ENCODE results near the gene KHDC4. TPM values are rescaled to one million over a fixed set of nuclear protein-coding genes. Genes with fewer than 3 reads are reported as not detected.

KHDC4 gene
- total RNA-seq, 1 donor from 2014 or later = 83.5 TPM

Other genes with a start within 250 kb of the KHDC4 start
- gene YY1AP1, start 245.6 kb downstream of the KHDC4 start, total RNA-seq = 65.8 and 67.9 TPM in 2 replicates
- gene DAP3, start 245.3 kb downstream of the KHDC4 start, total RNA-seq = 172 and 187 TPM in 2 replicates
- 56.2 and 68.3 TPM in 2 replicates for gene GON4L, start 77.2 kb downstream of the KHDC4 start, total RNA-seq
- gene SYT11, start 74.8 kb downstream of the KHDC4 start, total RNA-seq = 22.3 and 23.3 TPM in 2 replicates
- 20.0 and 27.0 TPM in 2 replicates for gene RIT1, start 23.1 kb downstream of the KHDC4 start, total RNA-seq
- gene RXFP4, start 7.2 kb upstream of the KHDC4 start, total RNA-seq = not detected in 2 replicates
- gene ARHGEF2, start 44.1 kb upstream of the KHDC4 start, total RNA-seq = 211 and 216 TPM in 2 replicates
- gene SSR2, start 86.5 kb upstream of the KHDC4 start, total RNA-seq = 227 and 239 TPM in 2 replicates
- 71.3 and 73.3 TPM in 2 replicates for gene UBQLN4, start 119.4 kb upstream of the KHDC4 start, total RNA-seq
- 71.0 and 72.5 TPM in 2 replicates for gene LAMTOR2, start 120.4 kb upstream of the KHDC4 start, total RNA-seq
- gene RAB25, start 126.7 kb upstream of the KHDC4 start, total RNA-seq = 0.18 and 0.21 TPM in 2 replicates
- gene MEX3A, start 148.1 kb upstream of the KHDC4 start, total RNA-seq = 1.2 and 1.6 TPM in 2 replicates
- gene LMNA, start 180.3 kb upstream of the KHDC4 start, total RNA-seq = 246 and 247 TPM in 2 replicates
- gene SEMA4A, start 219.2 kb upstream of the KHDC4 start, total RNA-seq = 128 and 132 TPM in 2 replicates